GM18499 (cell line): ENCODE data around the gene PAPPA2.
"Not testable (repeated sequence)": the region's sequence is repeated elsewhere in the genome, so short reads cannot be mapped to it uniquely, and the experiment has no call there.

Experiments
- ATAC-seq: cut with Tn5 transposase; IDR thresholded peaks from one replicate; pipeline ENCODE4 v1.9.1; 2021; ENCODE audit warnings: moderate number of reproducible peaks; ENCODE audit not compliant: insufficient read depth, unreplicated experiment

PAPPA2 gene

GRCh38 chr1:176745945-176746344, 283.0 kb downstream of the PAPPA2 start:
- ATAC-seq: no peak

GRCh38 chr1:176752505-176752904, 289.5 kb downstream of the PAPPA2 start:
- ATAC-seq: no peak

DNA sequence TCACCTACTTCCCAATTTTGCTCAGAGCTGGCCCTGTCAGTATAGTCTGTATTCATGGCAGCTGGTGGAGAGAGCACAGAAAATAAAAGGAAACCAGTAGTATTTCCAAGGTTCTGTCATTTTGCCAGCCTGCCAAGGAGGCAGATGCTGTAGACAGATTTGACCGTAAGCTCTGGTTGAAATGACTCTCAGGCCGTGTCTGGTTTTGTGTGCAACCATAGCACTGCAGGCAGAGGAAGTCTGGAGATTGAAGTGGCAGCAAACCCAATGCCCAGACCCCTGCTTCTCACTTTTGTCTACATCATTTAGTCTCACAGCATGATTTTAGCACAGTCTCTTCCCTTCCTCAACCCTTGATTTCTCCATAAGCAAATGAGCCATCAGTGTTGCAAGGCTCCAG, 291.7 kb downstream of the PAPPA2 start:
- no peak for ATAC-seq

- not testable (repeated sequence) for ATAC-seq
Observed at GRCh38 chr1:176756817-176757216, 293.8 kb downstream of the PAPPA2 start.

GRCh38 chr1:176765608-176766007, 302.6 kb downstream of the PAPPA2 start:
- ATAC-seq: no peak

DNA sequence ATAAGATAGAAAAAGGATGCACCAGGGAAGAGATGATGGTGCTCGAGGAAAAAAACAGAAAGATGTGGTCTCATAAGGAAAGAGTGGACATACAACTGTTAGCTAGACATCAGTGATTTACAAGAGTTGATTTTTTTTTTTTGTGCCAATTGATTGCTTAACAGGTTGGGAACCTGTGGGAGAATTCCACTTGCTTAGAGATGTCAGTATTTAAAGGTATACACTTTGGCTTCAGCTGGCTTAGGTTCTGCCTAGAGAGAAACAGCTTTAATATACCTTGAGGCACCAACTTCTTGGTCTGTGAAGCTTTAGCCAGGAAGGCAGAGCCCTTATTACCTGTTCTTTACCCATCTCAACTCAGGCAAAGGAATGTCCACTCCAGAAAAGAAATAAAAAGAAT, 303.8 kb downstream of the PAPPA2 start:
- ATAC-seq: no peak

DNA sequence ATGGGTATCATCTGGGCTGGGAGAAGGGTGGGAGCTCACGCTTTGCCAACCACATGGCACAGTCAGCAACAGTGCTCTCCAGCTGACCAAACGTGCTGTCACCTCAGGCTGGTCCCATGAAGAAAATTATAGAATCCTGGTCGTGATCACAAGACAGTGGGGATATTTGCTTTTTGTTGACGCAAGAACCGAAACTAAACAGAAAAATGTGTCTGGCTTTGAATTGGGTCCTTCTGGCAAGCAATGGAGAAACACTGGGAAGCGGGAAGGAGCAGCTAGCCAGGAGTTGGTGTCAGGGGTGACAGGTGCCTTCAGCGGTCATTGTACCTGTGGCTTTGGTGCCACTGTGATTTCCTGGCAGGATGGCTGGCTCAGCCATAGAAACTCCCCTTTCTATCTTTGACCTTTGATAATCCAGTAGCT, 304.8 kb downstream of the PAPPA2 start:
- ATAC-seq: no peak

GRCh38 chr1:176768532-176768931, 305.6 kb downstream of the PAPPA2 start:
- ATAC-seq: no peak

DNA sequence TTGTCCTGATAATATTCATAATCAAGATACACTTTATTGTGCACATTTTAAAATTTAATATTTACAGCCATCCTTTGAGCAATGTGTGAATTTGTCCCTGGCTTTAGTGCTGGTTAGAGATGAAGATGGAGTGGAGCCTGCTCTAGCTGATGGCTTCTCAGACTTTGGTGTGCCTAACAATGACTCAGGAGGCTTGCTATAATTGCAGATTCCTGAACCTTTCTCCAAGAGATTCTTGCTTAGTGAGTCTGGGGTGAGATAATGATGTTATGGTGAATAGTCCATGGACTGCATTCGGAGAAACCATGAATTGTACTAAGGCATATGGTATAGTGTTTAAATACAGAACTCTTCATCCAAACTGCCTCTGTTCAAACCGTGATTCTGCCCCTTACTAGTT, 307.1 kb downstream of the PAPPA2 start:
- no peak for ATAC-seq

GRCh38 chr1:176773038-176773437, 310.1 kb downstream of the PAPPA2 start:
- no peak for ATAC-seq

DNA sequence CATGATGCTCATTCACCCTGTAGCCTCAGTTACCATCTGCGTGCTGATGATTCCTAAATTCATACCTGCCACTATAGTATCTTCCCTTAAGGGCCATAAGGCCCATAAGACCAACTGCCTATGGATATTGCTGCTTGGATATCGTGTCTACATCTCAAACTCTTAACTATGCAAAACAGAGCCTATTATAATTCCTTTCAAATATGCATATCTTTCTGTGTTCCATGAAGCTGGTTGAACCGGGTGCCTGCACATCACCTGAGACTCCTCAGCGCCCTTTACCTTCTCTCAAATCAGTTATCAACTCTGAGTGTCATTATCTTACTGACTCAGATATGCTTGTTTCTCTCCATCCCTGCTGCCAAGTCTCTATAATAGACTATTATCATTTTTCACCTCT, 311.2 kb downstream of the PAPPA2 start:
- ATAC-seq: no peak

DNA sequence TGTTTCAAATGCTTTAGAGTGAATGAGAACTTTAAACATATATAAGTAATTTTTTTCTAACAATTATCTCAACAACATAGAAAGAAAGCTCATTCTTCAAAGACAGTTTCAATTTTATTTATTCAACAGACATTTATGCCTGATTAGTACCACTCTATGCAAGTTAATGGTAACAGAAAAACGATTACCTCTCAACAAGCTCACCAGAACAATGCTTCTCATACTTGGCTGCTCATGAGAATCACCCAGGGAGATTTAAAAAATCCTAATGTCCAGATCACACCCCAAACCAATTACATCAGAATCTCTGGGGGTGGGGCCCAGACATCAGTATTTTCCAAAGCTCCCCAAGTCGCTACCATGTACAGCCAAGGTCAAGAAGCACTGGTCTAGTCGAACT, 312.4 kb downstream of the PAPPA2 start:
- no peak for ATAC-seq

DNA sequence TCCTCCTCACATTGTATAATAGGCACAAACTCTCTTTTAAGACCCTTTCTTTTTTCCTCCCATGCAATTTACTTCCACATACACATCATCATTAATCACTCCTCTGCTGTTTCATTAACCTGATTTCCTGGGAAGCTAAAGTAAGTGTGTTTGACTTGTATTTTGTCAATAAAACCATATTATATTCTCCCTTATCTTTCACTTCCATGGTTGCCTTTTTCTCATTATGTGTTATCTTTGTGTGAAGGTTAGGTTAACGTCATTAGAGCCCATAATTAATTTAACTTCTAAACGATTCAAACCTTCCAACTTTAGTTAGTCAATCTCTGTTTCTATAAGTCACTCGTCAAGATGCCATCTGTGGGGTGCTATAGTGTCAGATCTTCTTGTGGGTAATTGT, 313.0 kb downstream of the PAPPA2 start:
- no peak for ATAC-seq

DNA sequence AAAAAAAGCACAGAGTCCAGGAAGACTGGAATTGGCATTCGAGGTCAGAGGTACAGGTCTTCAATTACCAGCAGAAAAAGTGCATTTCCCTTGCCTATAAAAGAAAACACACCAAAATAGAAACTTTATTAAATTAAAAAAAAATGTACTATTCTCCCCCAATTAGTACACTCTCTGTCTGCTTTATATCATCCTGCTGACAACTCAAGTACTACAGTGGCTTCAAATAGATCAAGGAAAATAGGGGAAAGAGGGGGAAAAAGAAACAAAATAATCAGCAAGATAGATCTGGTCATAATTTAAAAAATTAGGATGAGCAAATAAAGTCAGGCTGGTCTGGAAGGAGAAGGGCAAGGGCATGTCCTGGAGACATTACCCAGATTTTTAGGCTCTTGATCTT, 315.1 kb downstream of the PAPPA2 start:
- ATAC-seq: no peak

- no peak for ATAC-seq
Observed at GRCh38 chr1:176779992-176780328, 317.0 kb downstream of the PAPPA2 start.

- ATAC-seq: no peak
Observed at GRCh38 chr1:176783309-176783708, 320.3 kb downstream of the PAPPA2 start.

- ATAC-seq: no peak
Observed at GRCh38 chr1:176785056-176785455, 322.1 kb downstream of the PAPPA2 start.

DNA sequence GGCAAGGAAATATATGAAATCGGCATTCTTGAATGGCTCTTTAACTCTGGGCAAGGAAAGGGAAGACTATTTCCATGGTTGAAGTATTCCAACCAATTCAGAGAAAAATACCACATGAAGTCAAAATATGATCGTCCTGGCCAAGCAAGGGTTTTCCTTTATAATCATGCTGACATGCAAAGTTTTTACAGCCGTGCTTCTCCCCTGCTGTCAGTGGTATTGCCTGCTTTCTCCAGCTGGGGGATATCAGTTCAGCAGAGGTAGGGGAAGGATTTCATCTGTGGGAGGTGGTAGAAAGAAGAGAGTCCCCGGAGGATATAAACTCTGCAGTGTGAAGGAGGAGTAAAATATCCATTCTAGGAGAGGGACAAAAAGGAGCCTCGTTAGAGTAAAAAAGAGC, 322.8 kb downstream of the PAPPA2 start:
- ATAC-seq: no peak

DNA sequence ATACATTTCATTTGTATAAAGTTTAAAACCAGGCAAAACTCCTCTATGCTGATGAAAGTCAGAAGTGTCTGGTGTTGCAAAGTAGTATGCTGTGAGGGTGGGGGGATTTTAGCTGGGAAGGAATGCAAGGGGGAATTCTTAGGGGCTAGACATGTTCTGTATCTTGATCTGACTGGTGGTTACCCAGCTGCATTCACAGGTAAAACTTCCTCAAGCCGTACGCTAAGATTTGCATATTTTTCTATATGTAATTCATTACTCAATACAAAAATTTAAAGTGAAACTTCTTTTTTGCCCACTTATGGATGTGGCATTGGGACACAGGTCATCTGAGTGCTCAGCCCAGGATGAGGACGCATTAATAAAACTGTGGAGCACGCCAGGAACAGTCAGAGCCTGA, 323.3 kb downstream of the PAPPA2 start:
- no peak for ATAC-seq

GRCh38 chr1:176789571-176790090, 326.7 kb downstream of the PAPPA2 start:
- ATAC-seq: no peak

- ATAC-seq: no peak
Observed at GRCh38 chr1:176790786-176791185, 327.8 kb downstream of the PAPPA2 start.

- ATAC-seq: no peak
Observed at GRCh38 chr1:176791906-176792305, 328.9 kb downstream of the PAPPA2 start.

DNA sequence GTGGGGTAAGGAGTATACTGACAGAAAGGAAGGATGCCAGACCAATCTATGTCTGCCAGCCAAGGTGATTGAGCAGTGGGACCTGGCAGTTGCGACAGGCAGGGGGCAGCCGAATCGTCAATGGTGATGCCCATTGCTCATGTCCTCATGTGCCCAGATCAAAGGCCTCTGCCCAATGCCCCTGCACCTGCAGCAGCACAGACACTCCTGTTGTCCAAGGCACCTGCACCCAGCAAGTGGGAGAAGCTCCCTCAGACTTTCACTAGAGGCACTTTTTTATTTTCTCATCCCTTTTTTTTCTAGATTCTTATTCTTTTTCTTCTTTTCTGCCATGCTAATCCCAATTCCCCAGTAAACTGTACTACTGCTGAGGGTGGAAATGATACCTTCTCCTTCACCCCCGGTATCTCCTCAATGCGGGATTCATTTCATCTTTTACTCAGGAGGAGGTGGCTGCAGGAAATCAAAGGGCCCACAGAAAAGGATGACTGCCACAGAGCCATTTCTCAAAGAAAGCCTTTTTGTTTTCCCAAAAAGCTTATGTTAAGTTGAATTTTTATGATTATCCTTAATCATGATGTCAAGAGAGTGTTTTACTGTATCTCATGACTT, 332.0 kb downstream of the PAPPA2 start:
- ATAC-seq: no peak
